ENCODE data around the gene CIAPIN1. TPM values are rescaled to one million over a fixed set of nuclear protein-coding genes. Genes with fewer than 3 reads are reported as not detected.

CIAPIN1 gene
- total and polyA plus RNA-seq, 2 of the 4 experiments (the other 2 are of a cell fraction), result 41.6 to 47.7 TPM

DNA sequence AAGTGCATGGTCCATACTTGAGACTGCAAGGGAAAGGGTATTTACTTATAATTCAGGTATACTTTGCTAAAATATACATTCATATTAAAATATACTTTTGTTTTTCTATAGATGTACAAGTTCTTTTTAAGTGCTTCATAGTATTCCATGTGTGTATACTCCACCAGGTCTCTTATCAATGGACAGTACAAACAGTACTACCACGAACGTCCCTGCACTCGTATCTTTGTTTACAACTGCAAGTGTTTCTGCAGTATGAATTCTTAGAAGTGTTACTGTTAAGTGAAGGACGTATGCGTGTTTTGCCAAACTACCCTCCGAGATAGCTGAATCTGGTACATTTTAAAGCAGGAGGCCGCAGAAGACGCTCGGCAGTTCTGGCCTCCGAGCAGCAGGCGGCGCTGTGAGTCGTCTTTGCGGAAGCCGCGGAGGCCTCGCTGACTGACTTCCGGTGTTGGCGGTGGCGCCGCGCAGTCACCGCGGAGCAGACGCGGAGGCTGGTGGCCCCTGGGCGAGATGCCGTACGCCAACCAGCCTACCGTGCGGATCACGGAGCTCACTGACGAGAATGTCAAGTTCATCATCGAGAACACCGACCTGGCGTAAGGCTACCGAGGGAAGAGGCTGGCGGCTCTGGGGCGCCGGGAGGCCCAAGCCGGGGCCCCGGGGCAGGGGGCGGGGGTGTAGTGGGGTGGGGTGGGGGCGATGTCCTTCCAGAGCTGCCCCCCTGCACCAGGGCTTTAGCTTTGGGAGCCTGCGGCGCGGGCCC lies 15.2 kb upstream of the CIAPIN1 start, which contains the start of gene POLR2C:
Gene POLR2C, plus strand, starts transcription at position 471 of the 769 bp plus-strand sequence. Its CDS starts 46 bp downstream, at position 517.
- Histone ChIP-seq H3K9ac (ENCODE audit: low read depth, low read length) (peak within 1 kb of the TSS; percentile 98), H3K56ac (ENCODE audit: extremely low read depth, insufficient read depth, low read length) (peak within 1 kb of the TSS; percentile 67), H3K23ac (ENCODE audit: low read depth, low read length) (peak within 1 kb of the TSS; percentile 67), H2AFZ (replicated peaks; ENCODE audit: low read length, poor library complexity) (peak within 1 kb of the TSS; percentile 95), H3K36me3 (ENCODE audit: control insufficient read depth, insufficient read depth, low read length) (peaks cover 44% of the 10 kb centered on the region), H4K91ac (ENCODE audit: insufficient read depth, low read depth, low read length) (peak within 1 kb of the TSS; percentile 91), H3K27me3 (ENCODE audit: control insufficient read depth, insufficient read depth, low read length) (no peaks in the 10 kb centered on the region), H3K9me3 (ENCODE audit: control insufficient read depth, insufficient read depth, low read length) (no peaks in the 10 kb centered on the region), H3K18ac (ENCODE audit: low read depth, low read length) (peak within 1 kb of the TSS; percentile 82), H2AK9ac (replicated peaks; ENCODE audit: low read depth, low read length, poor library complexity) (peak within 1 kb of the TSS; percentile 93), H2BK5ac (ENCODE audit: low read depth, low read length, poor library complexity, severe bottlenecking) (peak within 1 kb of the TSS; percentile 94), H3K4ac (ENCODE audit: low read depth, low read length) (peak within 1 kb of the TSS; percentile 98), H3K79me1 (ENCODE audit: low read depth in 1 of 2, low read length in 2 of 2) (peaks cover 13 to 39% of the 10 kb centered on the region in 2 experiments), H2BK20ac (ENCODE audit: low read depth, low read length) (no peak within 1 kb of the TSS), H4K8ac (ENCODE audit: low read depth in 2 of 2, low read length in 2 of 2) (peak within 1 kb of the TSS; percentile 88 to 99), H3K4me3 (ENCODE audit: insufficient read depth, low read depth, low read length) (peak within 1 kb of the TSS; percentile 81), H3K4me2 (ENCODE audit: low read depth, low read length) (peak within 1 kb of the TSS; percentile 99), H4K5ac (ENCODE audit: low read depth, low read length) (peak within 1 kb of the TSS; percentile 93), H3K9me1 (ENCODE audit: insufficient read depth, low read length) (no peaks in the 10 kb centered on the region), H2BK120ac (ENCODE audit: low read depth, low read length) (no peak within 1 kb of the TSS), H3K14ac (replicated peaks; ENCODE audit: low read depth, low read length) (peak within 1 kb of the TSS; percentile 97), H2AK5ac (ENCODE audit: low read depth, low read length) (peak within 1 kb of the TSS; percentile 80), H2BK15ac (ENCODE audit: low read depth, low read length) (no peak within 1 kb of the TSS), H3K4me1 (ENCODE audit: control insufficient read depth, insufficient read depth, low read length) (peaks cover 4% of the 10 kb centered on the region), H3K27ac (ENCODE audit: insufficient read depth, low read length) (peak within 1 kb of the TSS; percentile 95), H4K20me1 (ENCODE audit: insufficient read depth, low read length) (peaks cover 9% of the 10 kb centered on the region; the same call in 1 of the 2 replicates)
- POLR2A ChIA-PET (ENCODE audit: unreplicated experiment), result no interaction called here
- ATAC-seq (ENCODE audit: low read depth) (peak; percentile 97), DNase-seq (peak; percentile 81)
- in situ Hi-C loops (cut with MboI; ENCODE audit: low sequenced_read_pairs) (no loop called here), intact Hi-C loops (cut with micrococcal nuclease) (loop anchor here (1.0 kb wide), 1 partner anchor 57 kb away; no protein-coding TSS in a partner anchor), dilution Hi-C loops (cut with HindIII; ENCODE audit: low sequenced_read_pairs, unreplicated experiment) (no loop called here)
- WGBS, 2 experiments (ENCODE audit: extremely low coverage in 2 of 2, insufficient read length in 1 of 2), result 1% methylated on average over 24 of the region's 47 CpGs; no CpG with 5 or more reads in 1 of the 2 experiments
- CTCF ChIA-PET, result interaction anchor here (0.5 to 1.5 kb wide), 6 partner anchors 11 to 167 kb away, joined by 3 to 6 read pairs (median 4); partner anchors contain the start of genes CIAPIN1, COQ9 and DOK4
- no TSS peak for BruUV-seq (replicated peaks)
- TF ChIP-seq, protein P1, sequence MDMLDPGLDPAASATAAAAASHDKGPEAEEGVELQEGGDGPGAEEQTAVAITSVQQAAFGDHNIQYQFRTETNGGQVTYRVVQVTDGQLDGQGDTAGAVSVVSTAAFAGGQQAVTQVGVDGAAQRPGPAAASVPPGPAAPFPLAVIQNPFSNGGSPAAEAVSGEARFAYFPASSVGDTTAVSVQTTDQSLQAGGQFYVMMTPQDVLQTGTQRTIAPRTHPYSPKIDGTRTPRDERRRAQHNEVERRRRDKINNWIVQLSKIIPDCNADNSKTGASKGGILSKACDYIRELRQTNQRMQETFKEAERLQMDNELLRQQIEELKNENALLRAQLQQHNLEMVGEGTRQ (IDR thresholded peaks at IDR 0.05; ENCODE audit: low read depth, low read length), result no peak
- TF ChIP-seq RCOR1 (IDR thresholded peaks at IDR 0.05; ENCODE audit: insufficient replicate concordance, low read length) (no peak), MAZ (IDR thresholded peaks at IDR 0.05; ENCODE audit: borderline replicate concordance, low read depth, low read length) (peak; percentile 72; the same call in 1 of the 2 replicates), FOS (IDR thresholded peaks at IDR 0.05; ENCODE audit: low read depth, low read length) (no peak), RAD21 (IDR thresholded peaks at IDR 0.05; ENCODE audit: low read length) (peak; percentile 42), RFX5 (IDR thresholded peaks at IDR 0.05; ENCODE audit: low read depth, low read length) (no peak), NFE2L2 (IDR thresholded peaks at IDR 0.05; ENCODE audit: low read depth, low read length) (no peak; the same call in 1 of the 2 replicates), CHD1 (IDR thresholded peaks at IDR 0.05; ENCODE audit: low read depth, low read length) (no peak), POLR2A (IDR thresholded peaks at IDR 0.05; ENCODE audit: low read depth, low read length) (peak; percentile 98), MXI1 (IDR thresholded peaks at IDR 0.05; ENCODE audit: borderline replicate concordance, low read depth, low read length) (peak; percentile 64), CEBPB (IDR thresholded peaks at IDR 0.05; ENCODE audit: low read depth, low read length) (no peak), MAFK (IDR thresholded peaks at IDR 0.05; ENCODE audit: low read depth, low read length) (no peak), SMC3 (IDR thresholded peaks at IDR 0.05; ENCODE audit: low read depth, low read length) (peak; percentile 47)
- TF ChIP-seq, protein P2, sequence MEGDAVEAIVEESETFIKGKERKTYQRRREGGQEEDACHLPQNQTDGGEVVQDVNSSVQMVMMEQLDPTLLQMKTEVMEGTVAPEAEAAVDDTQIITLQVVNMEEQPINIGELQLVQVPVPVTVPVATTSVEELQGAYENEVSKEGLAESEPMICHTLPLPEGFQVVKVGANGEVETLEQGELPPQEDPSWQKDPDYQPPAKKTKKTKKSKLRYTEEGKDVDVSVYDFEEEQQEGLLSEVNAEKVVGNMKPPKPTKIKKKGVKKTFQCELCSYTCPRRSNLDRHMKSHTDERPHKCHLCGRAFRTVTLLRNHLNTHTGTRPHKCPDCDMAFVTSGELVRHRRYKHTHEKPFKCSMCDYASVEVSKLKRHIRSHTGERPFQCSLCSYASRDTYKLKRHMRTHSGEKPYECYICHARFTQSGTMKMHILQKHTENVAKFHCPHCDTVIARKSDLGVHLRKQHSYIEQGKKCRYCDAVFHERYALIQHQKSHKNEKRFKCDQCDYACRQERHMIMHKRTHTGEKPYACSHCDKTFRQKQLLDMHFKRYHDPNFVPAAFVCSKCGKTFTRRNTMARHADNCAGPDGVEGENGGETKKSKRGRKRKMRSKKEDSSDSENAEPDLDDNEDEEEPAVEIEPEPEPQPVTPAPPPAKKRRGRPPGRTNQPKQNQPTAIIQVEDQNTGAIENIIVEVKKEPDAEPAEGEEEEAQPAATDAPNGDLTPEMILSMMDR (conservative IDR thresholded peaks at IDR 0.05; ENCODE audit: low read depth, low read length), result peak; percentile 97
